NCI-H2196 treated with DMSO at 0.1 percent for 48 hours (cell line): ENCODE measurements around the gene NLRP6.
"Not testable (repeated sequence)": the region's sequence is repeated elsewhere in the genome, so short reads cannot be mapped to it uniquely, and the experiment has no call there.

Experiments
- DNase-seq: peaks from one replicate; lab custom pipeline; 2025; ENCODE audit not compliant: unreplicated experiment; lab: John Stamatoyannopoulos, UW

The NLRP6 gene

GRCh38 chr11:278001-278951 lies at the start of gene NLRP6:
NLRP6 (plus strand) TSS chr11:278407; CDS start chr11:278570, 163 bp downstream.
- no peak for DNase-seq

GRCh38 chr11:230431-230830 lies 47.8 kb upstream of the NLRP6 start:
- no peak for DNase-seq

- DNase-seq, result no peak
These were observed 45.2 kb upstream of the NLRP6 start for GRCh38 chr11:232783-233565.

GRCh38 chr11:235180-235579 lies 43.0 kb upstream of the NLRP6 start:
- DNase-seq, result no peak

- DNase-seq, result no peak
These were observed 42.6 kb upstream of the NLRP6 start for GRCh38 chr11:235609-235996.

- peak; percentile 76 for DNase-seq
These were observed 42.0 kb upstream of the NLRP6 start, which contains the start of gene SIRT3 for GRCh38 chr11:235997-236773. SIRT3 (minus strand) TSS chr11:236342; CDS start chr11:236328, 14 bp downstream.

- peak; percentile 74 for DNase-seq
These were observed 41.1 kb upstream of the NLRP6 start, which contains the start of gene PSMD13 for GRCh38 chr11:236774-237767. PSMD13 (plus strand) TSS chr11:236976; CDS start chr11:237050, 74 bp downstream.

- not testable (repeated sequence) for DNase-seq
These were observed 39.9 kb upstream of the NLRP6 start for GRCh38 chr11:238346-238745.

GRCh38 chr11:240315-240714 lies 37.9 kb upstream of the NLRP6 start:
- DNase-seq, result no peak

GRCh38 chr11:241634-242033 lies 36.6 kb upstream of the NLRP6 start:
- no peak for DNase-seq

- no peak for DNase-seq
These were observed 33.8 kb upstream of the NLRP6 start for GRCh38 chr11:244376-244775.

GRCh38 chr11:249062-249461 lies 29.1 kb upstream of the NLRP6 start:
- no peak for DNase-seq

GRCh38 chr11:250274-250673 lies 27.9 kb upstream of the NLRP6 start:
- DNase-seq, result no peak

GRCh38 chr11:250740-251299 lies 27.4 kb upstream of the NLRP6 start:
- DNase-seq, result peak; percentile 36

- DNase-seq, result no peak
These were observed 26.7 kb upstream of the NLRP6 start for GRCh38 chr11:251550-251949.

GRCh38 chr11:252666-253065 lies 25.5 kb upstream of the NLRP6 start:
- DNase-seq, result no peak

- DNase-seq, result no peak
These were observed 24.9 kb upstream of the NLRP6 start for GRCh38 chr11:253160-253885.

- DNase-seq, result no peak
These were observed 24.3 kb upstream of the NLRP6 start for GRCh38 chr11:253886-254270.

GRCh38 chr11:255176-255575 lies 23.0 kb upstream of the NLRP6 start:
- DNase-seq, result no peak
